ENCODE data around the gene ALKBH4.
"Not testable (repeated sequence)": the region's sequence is repeated elsewhere in the genome, so short reads cannot be mapped to it uniquely, and the experiment has no call there.

DNA sequence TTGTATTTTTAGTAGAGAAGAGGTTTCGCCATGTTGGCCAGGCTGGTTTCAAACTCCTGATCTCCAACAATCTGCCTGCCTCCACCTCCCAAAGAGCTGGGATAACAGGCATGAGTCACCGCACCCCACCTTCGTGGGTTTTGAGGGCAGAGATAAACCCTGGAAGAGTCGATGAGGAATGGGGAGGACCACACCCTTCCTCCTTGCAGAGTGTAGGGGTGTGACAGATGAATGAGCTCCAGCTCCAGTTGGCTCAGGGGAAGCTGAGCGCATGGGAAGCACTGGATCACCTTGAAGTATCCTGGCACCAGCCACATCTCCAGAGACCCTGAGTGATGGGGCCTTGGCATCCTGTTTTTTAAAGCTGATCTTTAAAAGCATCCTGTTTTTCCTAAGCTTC is 19.7 kb upstream of the ALKBH4 start:
- not testable (repeated sequence) for TF ChIP-seq SUZ12 (IDR thresholded peaks at IDR 0.05; ENCODE audit: extremely low read depth, insufficient read depth, insufficient read length); ZNF274 (IDR thresholded peaks at IDR 0.05; ENCODE audit: low read depth, low read length); YY1 (IDR thresholded peaks at IDR 0.05; ENCODE audit: insufficient read depth, insufficient read length)
